H1 (cell line): ENCODE measurements around the gene MAPK8IP2. TPM values are rescaled to one million over a fixed set of nuclear protein-coding genes. Genes with fewer than 3 reads are reported as not detected.

ENCODE experiments used
- CHD1 ChIP-seq: IDR thresholded peaks from 2 replicates; pipeline ENCODE4 v1.6.1; 2012; ENCODE audit warnings: low read depth, low read length, improper control_type of control experiment
- CHD7 ChIP-seq: fragments of 300-600 bp; sonication (generic); IDR thresholded peaks from 2 replicates; pipeline ENCODE4 v1.7.1; 2012; ENCODE audit warnings: low read length, moderate library complexity, mild to moderate bottlenecking, inconsistent platforms; ENCODE audit not compliant: insufficient replicate concordance
- EZH2 ChIP-seq: fragments of 200-600 bp; sonication (generic); IDR thresholded peaks from 2 replicates; pipeline ENCODE4 v1.7.1; 2012; ENCODE audit warnings: low read depth, mild to moderate bottlenecking, moderate library complexity, low read length, inconsistent platforms; ENCODE audit not compliant: severe bottlenecking
- KDM1A ChIP-seq: fragments of 200-600, 300-600 bp; sonication (generic); IDR thresholded peaks from 2 replicates; pipeline ENCODE4 v1.7.1; 2016; ENCODE audit warnings: mild to moderate bottlenecking, low read length, borderline replicate concordance
- POU5F1 ChIP-seq: IDR thresholded peaks from 2 replicates; pipeline ENCODE4 v1.6.1; 2011; ENCODE audit warnings: low read depth, mild to moderate bottlenecking, low read length, moderate library complexity
- RAD21 ChIP-seq, 2 experiments: IDR thresholded peaks in 1 of 2; conservative IDR thresholded peaks in 1 of 2; 2 replicates each; pipeline ENCODE4 v1.6.1; 2011; ENCODE audit warnings: low read depth in 2 of 2, low read length in 2 of 2, improper control_type of control experiment in 1 of 2, inconsistent platforms in 1 of 2, mild to moderate bottlenecking in 1 of 2, moderate library complexity in 1 of 2
- RBBP5 ChIP-seq: IDR thresholded peaks from 2 replicates; pipeline ENCODE4 v1.7.1; 2012; ENCODE audit warnings: low read depth, mild to moderate bottlenecking, inconsistent platforms, low read length, moderate library complexity, borderline replicate concordance
- SP1 ChIP-seq: IDR thresholded peaks from 2 replicates; pipeline ENCODE4 v1.6.1; 2011; ENCODE audit warnings: low read depth, low read length
- ZNF274 ChIP-seq: IDR thresholded peaks from 2 replicates; pipeline ENCODE4 v1.7.0; 2012; ENCODE audit warnings: low read length, borderline replicate concordance; ENCODE audit errors: extremely low read depth
- polyA plus RNA-seq, 7 experiments: library from polyadenylated mRNA; depleted of rRNA in 3 of 7; stranded (reverse) in 5 of 7; unstranded in 2 of 7; fragments of >200 nt in 5 of 7; fragments of 200-250 nt in 2 of 7; gene quantifications; 1 replicate in 5 of 7; 2 replicates in 1 of 7; 4 replicates in 1 of 7; pipeline versions ENCODE4 v1.2.1 to v1.2.3, GENCODE V29; 2011 to 2013; ENCODE audit warnings: missing spikeins in 2 of 7, mixed read lengths in 2 of 7
- total RNA-seq: library from RNA; stranded (reverse); fragmentation: NEBNext Ultra II Directional; extraction: Animal tissue kit (Norgen Biotek cat#: 25700); gene quantifications from 2 replicates; pipeline ENCODE4 v1.2.1, GENCODE V29; 2021
- TF ChIP-seq, protein P1 (sequence below): IDR thresholded peaks from 2 replicates; pipeline ENCODE4 v1.6.1; 2011; ENCODE audit warnings: low read length, improper control_type of control experiment

The MAPK8IP2 gene
- total and polyA plus RNA-seq, 2 of the 8 experiments (the other 6 are each of a cell fraction or from before 2014, with no cell fraction given), result 1.5 to 5.5 TPM

DNA sequence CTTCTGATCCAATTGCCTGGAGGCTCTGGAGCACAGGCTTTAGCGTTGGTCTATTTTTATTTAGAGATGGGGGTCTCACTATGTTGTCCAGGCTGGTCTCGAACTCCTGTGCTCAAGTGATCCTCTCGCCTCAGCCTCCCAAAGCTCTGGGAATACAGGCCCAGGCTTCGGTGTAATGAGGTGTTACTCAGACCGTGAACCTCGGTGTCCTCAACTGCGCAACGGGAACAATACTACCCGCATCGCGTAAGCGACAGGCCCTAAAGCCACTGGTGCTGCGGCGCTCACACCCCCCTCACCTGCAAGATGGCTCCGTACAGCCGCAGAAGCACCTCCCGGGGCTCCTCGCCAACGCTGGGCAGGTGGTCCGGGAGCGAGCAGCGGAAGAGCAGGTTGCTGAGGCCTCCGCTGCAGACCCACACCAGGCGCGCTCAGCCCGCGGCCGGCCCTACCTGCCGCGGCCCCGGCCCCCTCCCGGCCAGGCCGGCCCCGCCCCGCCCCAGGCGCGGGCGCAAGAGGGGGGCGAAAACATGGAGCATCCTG lies 18.6 kb upstream of the MAPK8IP2 start (continued):
- TF ChIP-seq CHD7, result no peak
- TF ChIP-seq CHD1, result no peak
- TF ChIP-seq KDM1A, result peak; percentile 70; the same call in 1 of the 2 replicates
- no peak for TF ChIP-seq RAD21 (IDR thresholded peaks at IDR 0.05 in 1 of 2, conservative IDR thresholded peaks at IDR 0.05 in 1 of 2; ENCODE audit: low read depth in 2 of 2, low read length in 2 of 2)
- no peak for TF ChIP-seq EZH2
- no peak for TF ChIP-seq SP1
- TF ChIP-seq, protein P1, sequence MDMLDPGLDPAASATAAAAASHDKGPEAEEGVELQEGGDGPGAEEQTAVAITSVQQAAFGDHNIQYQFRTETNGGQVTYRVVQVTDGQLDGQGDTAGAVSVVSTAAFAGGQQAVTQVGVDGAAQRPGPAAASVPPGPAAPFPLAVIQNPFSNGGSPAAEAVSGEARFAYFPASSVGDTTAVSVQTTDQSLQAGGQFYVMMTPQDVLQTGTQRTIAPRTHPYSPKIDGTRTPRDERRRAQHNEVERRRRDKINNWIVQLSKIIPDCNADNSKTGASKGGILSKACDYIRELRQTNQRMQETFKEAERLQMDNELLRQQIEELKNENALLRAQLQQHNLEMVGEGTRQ, result no peak
- no peak for TF ChIP-seq ZNF274
- TF ChIP-seq RBBP5, result no peak
- no peak for TF ChIP-seq POU5F1
